OCI-LY3 (cell line): ENCODE data around the gene PGF.

ENCODE experiments used
- EZH2phosphoT487 ChIP-seq: fragments of 200-600 bp; shearing (Covaris generic); IDR thresholded peaks from 2 replicates; pipeline ENCODE4 v1.6.1; 2018; ENCODE audit warnings: antibody characterized with exemption, mixed run types, low read depth
- TF ChIP-seq, protein P1 (sequence below): fragments of 200-600, 300-600 bp; sonication (generic); IDR thresholded peaks from 2 replicates; pipeline ENCODE4 v1.5.1; 2014; ENCODE audit warnings: antibody characterized with exemption, low read length, low read depth

DNA sequence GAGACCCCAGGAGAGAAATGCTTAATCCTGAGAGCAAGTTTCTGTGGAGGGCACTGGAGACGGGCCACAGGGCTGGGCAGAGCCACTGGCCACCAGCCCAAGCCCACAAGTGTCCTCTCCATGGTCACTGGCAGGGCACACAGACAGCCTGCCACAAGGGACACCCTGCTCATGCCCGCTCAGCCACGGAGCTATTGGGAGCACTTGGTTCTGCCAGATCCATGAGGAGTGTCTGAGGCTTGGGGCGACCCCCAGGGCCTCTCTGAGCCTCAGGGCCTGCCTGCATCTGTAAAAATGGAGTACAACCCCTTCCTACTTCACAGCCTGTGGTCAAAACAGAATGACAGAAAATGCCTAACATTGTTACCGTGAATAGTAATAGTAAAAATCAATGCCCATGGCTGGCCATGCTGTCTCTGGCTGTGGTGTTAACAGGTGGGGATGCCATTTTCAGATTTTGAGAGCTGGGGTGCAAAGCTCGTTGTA lies 3.2 kb downstream of the PGF start:
- TF ChIP-seq, protein P1, sequence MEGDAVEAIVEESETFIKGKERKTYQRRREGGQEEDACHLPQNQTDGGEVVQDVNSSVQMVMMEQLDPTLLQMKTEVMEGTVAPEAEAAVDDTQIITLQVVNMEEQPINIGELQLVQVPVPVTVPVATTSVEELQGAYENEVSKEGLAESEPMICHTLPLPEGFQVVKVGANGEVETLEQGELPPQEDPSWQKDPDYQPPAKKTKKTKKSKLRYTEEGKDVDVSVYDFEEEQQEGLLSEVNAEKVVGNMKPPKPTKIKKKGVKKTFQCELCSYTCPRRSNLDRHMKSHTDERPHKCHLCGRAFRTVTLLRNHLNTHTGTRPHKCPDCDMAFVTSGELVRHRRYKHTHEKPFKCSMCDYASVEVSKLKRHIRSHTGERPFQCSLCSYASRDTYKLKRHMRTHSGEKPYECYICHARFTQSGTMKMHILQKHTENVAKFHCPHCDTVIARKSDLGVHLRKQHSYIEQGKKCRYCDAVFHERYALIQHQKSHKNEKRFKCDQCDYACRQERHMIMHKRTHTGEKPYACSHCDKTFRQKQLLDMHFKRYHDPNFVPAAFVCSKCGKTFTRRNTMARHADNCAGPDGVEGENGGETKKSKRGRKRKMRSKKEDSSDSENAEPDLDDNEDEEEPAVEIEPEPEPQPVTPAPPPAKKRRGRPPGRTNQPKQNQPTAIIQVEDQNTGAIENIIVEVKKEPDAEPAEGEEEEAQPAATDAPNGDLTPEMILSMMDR: no peak
- TF ChIP-seq EZH2phosphoT487: no peak
